Activated naive CD4-positive, alpha-beta T cell (primary cell): ENCODE data around the gene ARIH2.
A peak's percentile ranks its signal among the peaks of the same experiment; 100 is the strongest.

ENCODE experiments used
- DNase-seq, 4 experiments: peaks; one replicate each; lab custom pipeline; 2025; lab: John Stamatoyannopoulos, UW

ARIH2 gene

DNA sequence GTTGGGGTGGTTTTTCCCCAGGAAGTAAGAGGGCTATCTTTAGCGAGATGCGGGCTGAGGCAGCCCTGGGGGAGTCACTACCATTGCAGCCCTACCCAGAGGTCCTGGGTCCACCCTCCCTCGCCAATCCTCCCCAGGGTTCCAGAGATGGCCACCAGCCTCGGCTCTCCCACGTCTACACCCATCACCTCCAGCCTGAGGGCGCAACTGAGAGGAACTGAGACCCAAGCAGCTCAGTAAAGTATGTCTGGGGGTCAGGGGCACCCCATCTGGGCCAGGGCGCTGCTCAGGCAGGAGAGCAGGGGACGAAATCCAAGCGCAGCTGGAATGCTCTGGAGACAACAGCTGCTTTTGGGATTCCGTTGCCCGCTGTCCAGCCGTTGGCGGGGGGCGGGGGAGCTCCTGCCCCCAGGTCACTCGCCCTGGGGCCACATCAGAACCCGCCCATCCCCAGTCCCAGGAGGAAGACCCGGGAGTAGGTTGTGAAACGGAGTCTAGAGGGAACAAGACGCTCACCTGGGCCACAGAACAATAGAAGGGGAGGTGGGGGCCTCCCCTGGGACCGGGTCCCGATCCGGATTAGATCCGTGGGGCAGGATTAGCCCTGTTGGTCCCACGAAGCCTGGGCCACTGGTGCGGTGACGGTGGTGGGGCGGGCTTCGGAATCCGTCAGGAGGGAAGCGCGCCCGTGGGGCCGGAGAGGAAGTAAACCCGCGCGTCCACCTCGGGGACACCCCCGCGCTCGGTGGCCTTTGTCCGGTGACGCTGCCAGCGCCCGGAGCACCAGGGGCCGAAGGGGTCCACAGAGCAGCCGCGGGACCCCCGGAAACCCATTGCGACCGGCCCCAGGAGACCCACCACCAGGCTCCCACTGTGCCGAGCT lies 101.9 kb downstream of the ARIH2 start:
- DNase-seq: peak in 1 of 4 experiments; percentile 39

DNA sequence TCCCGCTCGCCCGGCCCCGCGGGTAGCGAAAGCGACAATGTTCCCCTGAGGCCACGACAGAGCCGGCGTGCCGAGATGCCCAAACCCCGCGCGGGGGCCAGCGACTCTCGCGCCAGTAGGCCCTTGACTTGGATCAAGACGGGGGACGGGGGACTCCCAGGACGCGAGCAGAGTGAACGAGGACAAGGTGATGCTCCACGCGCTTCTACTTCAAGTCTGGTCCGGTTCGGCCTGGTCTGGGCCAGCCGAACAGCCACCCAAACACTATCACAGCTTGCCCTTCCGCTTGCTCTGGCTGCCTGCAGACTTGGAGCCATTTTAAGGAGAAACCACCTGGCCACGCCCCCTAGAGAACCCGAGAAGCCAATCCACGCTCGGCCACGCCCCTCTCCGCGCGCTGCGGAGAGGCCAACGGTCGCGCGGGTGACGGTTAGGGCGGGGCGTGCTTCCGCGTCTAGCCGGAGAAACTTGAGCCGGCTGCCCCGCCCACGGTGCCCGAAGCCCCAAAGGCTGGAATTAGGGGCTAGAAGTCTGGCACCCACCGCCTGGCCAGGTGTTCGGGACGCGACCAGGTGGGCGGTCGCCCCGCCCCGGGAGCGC lies 102.7 kb downstream of the ARIH2 start:
- DNase-seq: peak; percentile 92 to 98 (median 93)

DNA sequence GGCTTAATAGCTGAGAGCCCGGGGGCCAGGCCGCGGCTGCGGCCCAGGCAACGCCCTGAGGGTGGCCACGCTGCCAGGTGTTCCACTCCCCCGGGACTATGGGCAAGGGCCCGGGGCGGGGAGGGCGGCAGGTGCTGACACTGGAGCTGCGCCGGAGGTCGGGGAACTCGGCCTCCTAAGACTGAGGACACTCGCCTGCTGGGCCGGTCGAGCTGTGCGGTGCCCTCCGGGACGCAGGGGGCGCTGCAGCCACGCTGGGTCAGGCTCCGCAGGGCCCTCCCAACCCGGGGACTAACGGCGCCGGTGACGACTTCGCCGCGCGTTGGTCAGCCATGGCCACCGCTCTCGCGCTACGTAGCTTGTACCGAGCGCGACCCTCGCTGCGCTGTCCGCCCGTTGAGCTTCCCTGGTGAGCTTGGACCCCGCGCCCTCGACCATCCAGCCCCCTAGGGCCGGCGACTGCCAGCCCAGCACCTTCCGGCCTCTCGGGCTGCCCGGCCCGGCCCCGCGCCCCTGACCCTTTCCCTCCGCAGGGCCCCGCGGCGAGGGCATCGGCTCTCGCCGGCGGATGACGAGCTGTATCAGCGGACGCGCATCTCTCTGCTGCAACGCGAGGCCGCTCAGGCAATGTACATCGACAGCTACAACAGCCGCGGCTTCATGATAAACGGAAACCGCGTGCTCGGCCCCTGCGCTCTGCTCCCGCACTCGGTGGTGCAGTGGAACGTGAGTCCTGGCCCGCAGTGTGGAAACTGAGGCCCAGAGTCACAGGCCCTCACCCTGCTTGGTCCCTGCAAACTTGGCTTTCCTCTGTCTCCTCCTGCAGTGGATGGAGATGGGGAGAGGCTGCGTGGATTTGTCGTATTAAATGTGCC lies 103.4 kb downstream of the ARIH2 start, which contains the start of gene NDUFAF3:
Gene NDUFAF3 (plus strand): TSS at position 309 of the 875 bp plus-strand sequence. CDS start 24 bp downstream, at position 333.
- DNase-seq: peak; percentile 83 to 90 (median 86)

DNA sequence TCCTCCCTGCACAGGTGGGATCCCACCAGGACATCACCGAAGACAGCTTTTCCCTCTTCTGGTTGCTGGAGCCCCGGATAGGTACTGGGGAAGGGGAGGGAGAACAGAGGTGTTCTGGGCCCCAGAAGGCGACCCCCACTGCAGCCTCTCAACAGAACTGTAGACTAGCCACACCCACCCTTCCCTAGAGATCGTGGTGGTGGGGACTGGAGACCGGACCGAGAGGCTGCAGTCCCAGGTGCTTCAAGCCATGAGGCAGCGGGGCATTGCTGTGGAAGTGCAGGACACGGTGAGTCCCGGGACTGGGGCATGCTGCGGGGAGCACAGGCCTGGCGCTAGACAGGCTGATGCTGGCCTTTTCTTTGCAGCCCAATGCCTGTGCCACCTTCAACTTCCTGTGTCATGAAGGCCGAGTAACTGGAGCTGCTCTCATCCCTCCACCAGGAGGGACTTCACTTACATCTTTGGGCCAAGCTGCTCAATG lies 104.1 kb downstream of the ARIH2 start:
- DNase-seq: no peak

DNA sequence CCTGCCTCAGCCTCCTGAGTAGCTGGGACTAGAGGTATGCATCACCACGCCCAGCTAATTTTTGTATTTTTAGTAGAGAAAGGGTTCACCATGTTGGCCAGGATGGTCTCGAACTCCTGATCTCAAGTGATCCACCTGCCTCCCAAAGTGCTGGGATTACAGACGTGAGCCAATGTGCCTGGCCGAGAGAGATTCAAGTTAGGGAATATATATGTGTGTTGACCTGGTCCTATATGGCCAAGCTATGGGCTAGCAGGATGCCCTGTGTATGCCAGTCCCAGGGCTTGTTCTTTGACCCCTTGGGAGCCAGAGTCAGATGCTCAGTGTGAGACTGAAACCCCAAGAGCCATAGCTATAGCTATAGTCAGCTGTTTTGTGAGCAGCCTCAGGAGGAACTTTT lies 105.1 kb downstream of the ARIH2 start:
- no peak for DNase-seq

DNA sequence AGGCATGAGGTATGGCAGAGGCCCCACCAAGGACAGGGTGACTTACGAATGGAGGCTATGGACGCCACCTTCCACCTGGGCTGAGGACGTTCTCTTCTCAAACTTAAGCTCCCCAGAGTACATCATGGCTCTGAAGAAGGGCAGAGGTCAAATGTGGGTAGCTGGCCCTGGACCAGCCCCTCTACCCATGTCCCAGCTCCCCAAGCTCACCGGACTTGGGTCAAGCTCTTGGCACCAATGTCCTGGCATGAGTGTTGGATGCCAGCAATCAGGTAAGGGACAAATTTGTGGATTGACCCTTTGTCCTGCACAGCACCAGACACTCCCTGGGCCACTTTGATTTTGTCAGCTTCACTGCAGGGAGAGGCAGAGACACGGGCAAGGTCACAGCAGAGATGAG lies 105.8 kb downstream of the ARIH2 start:
- no peak for DNase-seq

DNA sequence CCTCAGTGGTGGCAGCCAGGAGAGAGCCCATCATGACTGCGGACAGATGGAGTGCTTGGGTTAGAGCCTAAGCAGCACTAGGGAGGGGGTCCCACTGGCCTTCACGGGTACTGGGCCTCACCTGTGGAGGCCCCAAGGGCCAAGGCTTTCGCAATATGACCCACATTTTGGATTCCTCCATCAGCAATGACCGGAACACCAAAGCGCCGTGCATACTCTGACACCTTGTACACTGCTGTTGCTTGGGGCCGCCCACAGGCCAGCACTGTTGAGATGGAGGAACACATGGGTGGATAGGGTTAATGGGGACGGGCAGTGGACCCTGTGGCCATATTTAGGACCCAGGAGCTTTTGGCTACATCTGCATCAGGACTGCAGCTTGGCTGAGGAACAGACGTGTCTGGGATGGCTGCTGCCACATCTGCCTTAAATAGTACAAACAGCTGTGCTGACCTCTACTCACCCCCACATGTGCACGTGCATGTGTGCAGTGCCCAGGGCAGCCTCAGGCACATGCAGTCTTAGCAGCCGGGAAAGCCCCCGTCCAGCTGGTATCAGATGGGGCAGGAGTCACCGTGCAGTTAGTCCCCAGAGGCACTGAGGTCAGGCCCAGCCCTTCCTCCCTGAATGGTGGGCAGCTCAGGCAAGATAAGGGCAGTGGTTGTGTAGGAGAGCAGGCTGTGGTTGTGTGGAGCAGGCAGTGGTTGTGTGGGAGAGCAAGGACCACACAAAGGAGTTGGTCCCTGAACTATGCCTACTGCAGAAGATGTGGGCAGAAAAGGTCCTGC lies 106.6 kb downstream of the ARIH2 start:
- DNase-seq: no peak

DNA sequence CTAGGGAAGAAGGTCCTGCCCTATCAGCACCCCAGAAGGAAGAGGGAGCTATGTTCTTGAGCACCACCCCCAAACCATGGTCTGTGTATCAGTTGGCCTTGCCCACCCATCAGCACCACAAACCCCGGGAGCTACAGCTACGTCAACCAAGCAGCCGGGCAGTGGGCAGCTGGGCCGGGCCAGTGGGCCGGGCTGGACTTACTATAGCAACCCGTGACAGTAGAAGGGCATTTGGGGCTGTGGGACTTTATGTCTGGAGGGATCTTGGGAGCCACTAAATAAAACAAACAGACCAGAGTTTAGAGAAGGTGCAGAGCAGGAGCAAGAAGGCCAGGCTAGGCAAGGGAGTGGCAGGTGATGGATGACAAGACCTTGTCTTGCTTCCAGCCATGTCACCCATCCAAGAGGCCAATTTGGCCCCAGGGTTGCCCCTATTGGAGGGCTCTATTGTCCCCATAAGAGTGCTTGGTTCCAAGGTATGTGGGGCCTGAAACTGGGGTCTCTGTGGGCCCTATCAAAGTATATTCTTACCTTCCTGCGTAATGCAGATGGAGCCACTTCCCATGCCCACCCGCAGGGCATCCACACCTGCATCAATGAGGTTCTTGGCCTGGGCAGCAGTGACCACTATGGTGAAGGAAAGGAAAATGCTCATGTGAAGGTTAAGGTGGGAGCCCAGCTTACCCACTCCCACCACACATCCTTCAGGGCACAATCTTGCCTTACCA lies 107.3 kb downstream of the ARIH2 start:
- no peak for DNase-seq

DNA sequence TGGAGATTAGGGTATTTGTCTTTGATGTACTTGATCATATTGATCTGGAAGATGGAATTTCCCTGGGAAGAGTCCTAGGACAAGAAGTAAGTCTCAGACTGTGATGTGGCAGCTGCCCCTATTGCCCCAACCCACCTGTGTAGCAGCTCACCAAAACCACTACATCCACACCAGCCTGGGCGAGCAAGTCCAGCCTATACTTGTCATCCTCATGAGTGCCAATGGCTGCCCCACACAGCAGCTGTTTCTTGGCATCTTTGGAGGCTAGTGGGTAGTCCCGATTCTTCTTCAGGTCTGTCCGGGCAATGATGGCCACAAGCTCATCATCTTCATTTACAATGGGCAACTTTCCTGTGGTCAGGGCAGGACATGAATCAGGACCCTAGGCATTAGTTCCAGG lies 107.9 kb downstream of the ARIH2 start:
- DNase-seq: no peak

DNA sequence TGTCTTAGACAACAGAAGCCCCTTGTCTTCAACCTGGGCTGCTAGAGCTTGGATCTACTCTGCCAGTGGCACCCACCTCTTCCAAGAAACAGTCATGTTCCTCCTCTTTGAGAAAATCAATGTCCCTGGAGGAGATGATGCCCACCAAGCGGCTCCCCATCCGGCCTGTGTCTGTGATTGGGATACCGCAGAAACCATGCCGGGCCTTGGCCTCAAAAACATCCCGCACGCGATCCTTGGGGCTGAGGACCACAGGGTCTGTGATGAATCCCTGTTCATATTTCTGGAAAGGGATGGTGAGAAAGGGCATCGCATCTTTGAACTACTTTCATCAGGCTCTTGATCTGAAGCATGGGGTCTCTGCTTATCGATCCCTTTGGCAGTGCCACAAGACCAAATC lies 109.0 kb downstream of the ARIH2 start:
- DNase-seq: no peak

DNA sequence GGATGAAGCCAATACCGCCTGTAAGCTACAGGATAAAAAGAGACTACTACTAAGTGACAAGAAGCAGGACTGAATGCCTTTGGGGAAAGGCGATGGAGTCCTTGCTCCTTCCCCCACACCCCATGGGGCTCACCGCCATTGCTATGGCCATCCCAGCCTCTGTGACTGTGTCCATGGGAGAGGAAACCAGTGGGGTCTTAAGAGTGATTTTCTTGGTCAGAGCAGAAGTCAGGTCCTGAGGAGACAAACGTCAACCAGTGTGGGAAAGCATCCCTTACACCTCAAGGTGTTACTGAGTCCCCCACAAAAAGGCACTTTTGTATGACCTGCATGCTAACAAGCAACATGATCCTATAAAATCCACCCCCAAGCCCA lies 109.6 kb downstream of the ARIH2 start:
- DNase-seq: no peak

DNA sequence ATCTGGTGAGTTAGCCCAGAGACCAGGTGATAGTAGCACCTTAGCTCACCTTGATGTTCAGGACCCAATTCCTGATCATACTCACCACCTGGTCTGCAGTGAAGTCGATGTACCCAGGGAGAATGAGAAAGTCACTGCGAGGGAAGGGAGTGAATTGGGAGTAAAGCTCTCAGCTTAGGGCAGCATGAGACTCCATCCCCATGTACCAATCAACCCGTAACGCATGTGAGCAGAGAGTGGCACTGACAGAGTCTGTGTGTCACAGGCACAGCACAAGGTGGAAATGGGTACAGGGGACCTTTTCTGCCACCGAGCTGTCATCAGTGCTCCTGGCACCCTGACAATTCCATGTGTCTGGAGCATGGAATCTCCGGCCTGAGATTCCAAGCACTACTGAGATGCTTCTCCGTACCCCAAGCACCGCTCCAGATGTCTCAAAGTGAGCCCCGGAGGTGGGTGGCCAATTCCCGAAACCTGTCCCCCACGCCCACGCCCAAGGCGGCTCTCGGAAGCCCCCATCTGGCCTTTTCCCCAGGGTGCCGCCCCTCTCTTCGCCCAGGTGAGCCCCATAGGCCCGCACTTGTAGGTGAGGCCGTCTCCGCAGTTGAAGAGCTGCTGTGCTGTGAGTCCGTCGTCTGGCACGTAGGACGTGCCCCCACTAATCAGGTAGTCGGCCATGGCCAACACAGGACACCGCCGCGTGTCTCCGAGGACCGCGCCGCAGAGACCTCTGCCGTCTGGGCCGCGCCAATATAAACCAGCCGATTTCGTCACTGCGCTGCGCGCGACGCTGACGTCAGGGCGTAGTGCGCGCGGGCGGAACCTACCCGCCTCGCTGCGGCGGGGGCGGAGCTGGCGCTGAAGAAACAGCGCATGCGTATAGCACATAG lies 110.3 kb downstream of the ARIH2 start, which contains the start of gene IMPDH2:
Gene IMPDH2 (minus strand): TSS at position 726 of the 890 bp plus-strand sequence. CDS start 48 bp downstream, at position 678.
- peak; percentile 88 to 91 (median 88) for DNase-seq

DNA sequence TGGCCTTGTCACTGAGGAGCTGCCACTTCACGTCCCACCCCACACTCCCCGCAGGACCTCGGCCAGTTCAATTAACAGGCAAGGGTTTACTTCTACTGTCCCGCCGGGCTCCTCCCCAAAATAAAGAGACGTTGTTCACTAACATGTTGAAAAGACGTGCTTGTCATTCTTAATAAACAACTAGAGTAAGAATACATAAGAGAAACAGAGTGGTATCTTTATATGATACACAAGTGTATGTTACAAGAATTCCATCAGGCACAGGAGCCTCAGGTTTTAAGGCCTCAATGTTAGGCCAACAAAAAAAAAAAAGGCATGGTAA lies 110.9 kb downstream of the ARIH2 start:
- DNase-seq: no peak

DNA sequence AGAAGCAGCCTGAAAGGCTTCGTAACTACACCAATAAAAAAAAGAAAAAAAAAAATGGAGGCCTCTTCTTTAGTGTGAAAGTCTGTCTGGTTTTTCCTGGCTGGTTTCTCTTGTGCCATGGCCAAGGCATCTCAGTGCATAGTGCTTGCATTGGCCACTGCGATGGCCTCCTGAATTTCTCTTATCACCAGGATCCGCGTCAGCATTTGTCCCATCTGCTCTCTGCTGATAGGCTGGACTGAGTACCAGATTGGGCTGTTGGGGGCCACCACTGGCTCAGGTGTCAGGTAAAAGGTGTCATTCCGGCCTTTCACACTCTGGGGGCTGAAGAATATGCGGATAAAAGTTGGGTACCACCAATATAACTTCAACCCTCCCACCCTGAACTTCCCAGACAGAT lies 111.7 kb downstream of the ARIH2 start:
- DNase-seq: no peak

DNA sequence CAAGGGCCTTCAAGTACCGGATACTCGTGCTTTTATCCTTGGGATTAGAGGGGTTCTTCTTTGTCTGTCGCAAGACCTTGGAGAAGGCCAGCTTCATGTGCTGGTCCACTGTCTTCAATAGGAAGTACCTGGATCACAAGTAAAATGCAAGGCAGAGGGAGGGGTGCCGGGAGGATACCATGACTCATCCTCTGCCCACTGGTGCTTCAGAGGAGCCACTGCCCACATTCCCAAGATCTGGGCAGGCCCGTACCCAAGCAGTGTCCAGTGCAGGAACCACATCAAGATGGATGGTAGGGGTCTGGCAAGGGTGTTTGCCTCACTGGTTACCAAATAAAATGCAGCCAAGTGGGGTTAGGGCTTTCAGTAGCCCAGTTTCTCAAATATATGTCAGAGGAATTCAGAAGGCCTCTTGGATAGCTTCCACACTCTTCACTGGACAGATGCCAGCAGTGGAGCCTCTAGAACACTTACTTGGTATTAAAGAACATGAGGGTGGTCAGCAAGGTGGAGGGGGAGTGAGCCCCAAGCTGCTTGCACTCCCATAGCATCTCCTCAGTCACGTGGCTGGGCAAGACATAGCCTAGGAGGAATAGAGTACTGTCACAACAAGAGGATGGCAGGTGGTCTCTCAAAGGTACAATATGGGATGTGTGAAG lies 114.1 kb downstream of the ARIH2 start:
- no peak for DNase-seq

DNA sequence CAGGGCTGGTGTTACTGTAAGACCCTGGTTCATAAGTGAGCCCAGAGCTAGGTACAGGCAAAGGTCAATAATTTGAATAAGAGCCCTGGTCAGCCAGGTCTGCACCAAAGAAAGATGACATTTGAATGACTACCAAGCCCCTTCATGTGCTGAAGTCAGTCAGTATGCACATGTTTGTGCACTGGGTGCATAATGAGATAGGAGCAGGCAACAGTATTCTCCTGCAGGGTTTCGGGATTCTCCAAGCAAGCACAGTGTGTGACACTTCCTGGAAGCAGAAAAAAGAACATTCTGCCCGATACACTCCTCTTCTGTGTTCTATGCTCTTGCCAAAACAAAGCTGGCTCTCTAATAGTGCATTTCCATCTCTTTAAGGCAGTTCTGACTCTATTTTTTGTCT lies 116.0 kb downstream of the ARIH2 start:
- DNase-seq: no peak

DNA sequence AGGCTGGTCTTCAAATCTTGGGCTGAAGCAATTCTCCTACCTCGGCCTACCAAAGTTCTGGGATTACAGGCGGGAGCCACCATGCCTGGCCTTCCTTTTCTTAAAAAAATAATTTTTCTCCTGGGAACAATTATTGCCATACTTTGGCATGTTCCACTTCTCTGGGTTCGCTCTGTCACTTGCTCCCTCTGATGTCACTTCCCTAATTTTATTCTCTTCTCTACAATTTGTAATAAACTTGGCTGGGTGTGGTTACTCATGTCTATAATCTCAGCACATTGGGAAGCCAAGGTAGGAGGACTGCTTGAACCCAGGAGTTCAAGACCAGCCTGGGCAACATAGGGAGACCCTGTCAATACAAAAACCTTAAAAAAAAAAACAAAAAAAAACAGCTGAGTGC lies 116.6 kb downstream of the ARIH2 start:
- DNase-seq: no peak
